Caco-2 (cell line): ENCODE data around the gene NFILZ. TPM values are rescaled to one million over a fixed set of nuclear protein-coding genes. Genes with fewer than 3 reads are reported as not detected.
A peak's percentile ranks its signal among the peaks of the same experiment; 100 is the strongest.

Experiments used
- BruUV-seq: library from RNA; stranded (reverse); fragments of 400-500 nt; replicated peaks from 2 replicates; lab custom pipeline; 2021; lab: Mats Ljungman, UMichigan
- CTCF ChIA-PET: fragments of 300-600 bp; sonication (Branson Sonifier 250); formaldehyde crosslinking; loops from one replicate; lab custom pipeline; 2022; ENCODE audit warnings: antibody characterized with exemption; lab: Charles Lee
- POLR2A ChIA-PET: fragments of 300-600 bp; sonication (Branson Sonifier 250); formaldehyde crosslinking; loops from one replicate; lab custom pipeline; 2022; ENCODE audit warnings: antibody characterized with exemption; lab: Charles Lee
- DNase-seq, 2 experiments: peaks; one replicate each; pipeline versions ENCODE4 v3.0.0 to v3.0.0-alpha.2; 2020 to 2022
- H3K27me3 ChIP-seq: replicated peaks from 2 replicates; pipeline ENCODE4 v1.6.0; 2011; ENCODE audit warnings: low read length; ENCODE audit not compliant: control insufficient read depth, insufficient read depth
- H3K36me3 ChIP-seq: 2 replicates; pipeline ENCODE4 v1.5.1; 2011; ENCODE audit warnings: low read length; ENCODE audit not compliant: control insufficient read depth, insufficient read depth
- H3K4me1 ChIP-seq: fragments of 250-450 bp; sonication (Bioruptor Pico); 2 replicates; pipeline ENCODE4 v1.5.1; 2020; ENCODE audit warnings: mild to moderate bottlenecking
- H3K4me3 ChIP-seq: 2 replicates; pipeline ENCODE4 v1.5.1; 2011; ENCODE audit warnings: low read depth, mild to moderate bottlenecking, control low read depth, low read length
- H3K9me3 ChIP-seq: fragments of 250-450 bp; sonication (Bioruptor Pico); 2 replicates; pipeline ENCODE4 v1.5.1; 2020; ENCODE audit warnings: mild to moderate bottlenecking, moderate library complexity
- H3K27ac Mint-ChIP-seq: one replicate; pipeline ENCODE4 v1.8.0; 2022; ENCODE audit warnings: mixed read lengths; ENCODE audit not compliant: unreplicated experiment
- H3K27me3 Mint-ChIP-seq: one replicate; pipeline ENCODE4 v1.8.0; 2022; ENCODE audit warnings: mixed read lengths; ENCODE audit not compliant: insufficient read depth, unreplicated experiment
- H3K36me3 Mint-ChIP-seq: one replicate; pipeline ENCODE4 v1.8.0; 2022; ENCODE audit warnings: mild to moderate bottlenecking, mixed read lengths; ENCODE audit not compliant: insufficient read depth, unreplicated experiment
- H3K4me1 Mint-ChIP-seq: one replicate; pipeline ENCODE4 v1.8.0; 2022; ENCODE audit warnings: low read depth, mixed read lengths; ENCODE audit not compliant: unreplicated experiment
- H3K4me3 Mint-ChIP-seq: one replicate; pipeline ENCODE4 v1.8.0; 2022; ENCODE audit warnings: mild to moderate bottlenecking, moderate library complexity, mixed read lengths; ENCODE audit not compliant: unreplicated experiment
- H3K9me3 Mint-ChIP-seq: one replicate; pipeline ENCODE4 v1.8.0; 2022; ENCODE audit warnings: mixed read lengths; ENCODE audit not compliant: unreplicated experiment
- intact Hi-C: fragments of 100-400 bp; cut with micrococcal nuclease; formaldehyde crosslinking; loops from one replicate; pipeline ENCODE4 v1.10.0; 2022; ENCODE audit not compliant: unreplicated experiment
- total RNA-seq: library from RNA; stranded (reverse); gene quantifications from 2 replicates; pipeline ENCODE4 v1.2.3, GENCODE V29; 2022
- TF ChIP-seq, protein P1 (sequence below), 2 experiments: fragments of 200-600 bp in 1 of 2; IDR thresholded peaks; 1 replicate in 1 of 2; 2 replicates in 1 of 2; pipeline versions ENCODE4 v1.5.1 to v1.8.0; 2011 to 2022; ENCODE audit warnings: antibody characterized with exemption in 1 of 2, control low read depth in 1 of 2, inconsistent platforms in 1 of 2, low read depth in 1 of 2, low read length in 1 of 2, mild to moderate bottlenecking in 1 of 2, moderate library complexity in 1 of 2; ENCODE audit not compliant: insufficient read depth in 1 of 2, severe bottlenecking in 1 of 2, unreplicated experiment in 1 of 2

Gene NFILZ
- total RNA-seq, 1 experiment from 2014 or later, result not detected

DNA sequence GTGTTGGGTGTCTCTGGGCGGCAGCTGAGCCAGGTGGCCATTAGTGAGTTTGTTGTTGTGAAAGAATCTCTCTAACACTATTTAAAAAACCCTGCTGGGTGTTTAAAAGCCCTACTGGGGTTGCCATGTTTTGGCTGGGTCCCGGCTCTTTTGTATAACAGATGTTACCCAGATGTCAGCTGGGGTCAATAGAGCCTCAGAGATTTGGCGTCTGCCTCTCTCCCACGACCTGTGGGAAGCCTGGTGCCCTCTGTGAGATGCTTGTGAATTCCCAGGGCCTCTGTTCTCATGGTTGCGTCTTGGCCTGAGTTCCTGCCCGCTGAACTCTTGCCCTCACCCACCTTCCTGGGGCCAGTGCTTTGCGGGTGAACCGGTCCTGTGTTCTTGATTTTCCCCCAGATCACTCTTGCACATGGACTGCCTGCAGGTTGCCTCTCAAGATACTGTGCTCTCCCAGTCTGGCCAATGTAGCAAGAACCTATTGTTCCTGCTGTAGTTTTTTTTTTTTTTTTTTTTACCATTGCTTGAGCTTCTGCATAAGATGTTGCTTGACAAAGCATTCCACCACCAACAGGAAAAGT, 9.5 kb downstream of the NFILZ start:
- no peak overlapping the region for H3K4me3 ChIP-seq
- H3K36me3 Mint-ChIP-seq, result no peaks in the 10 kb centered on the region
- H3K9me3 Mint-ChIP-seq, result peaks cover 13% of the 10 kb centered on the region
- H3K9me3 ChIP-seq, result peaks cover 11% of the 10 kb centered on the region; the same call in 1 of the 2 replicates
- H3K27me3 ChIP-seq, result no peaks in the 10 kb centered on the region
- ChIA-PET CTCF (interaction anchor here (0.5 to 0.6 kb wide), 2 partner anchors 26 to 135 kb away, joined by 3 to 5 read pairs; no protein-coding TSS in a partner anchor), POLR2A (no interaction called here)
- H3K36me3 ChIP-seq, result no peaks in the 10 kb centered on the region
- intact Hi-C loops, result no loop called here
- BruUV-seq, result no TSS peak
- no peak for DNase-seq
- peak overlapping the region; percentile 33 for H3K4me3 Mint-ChIP-seq
- peak overlapping the region; percentile 64 for H3K27ac Mint-ChIP-seq
- TF ChIP-seq, protein P1, sequence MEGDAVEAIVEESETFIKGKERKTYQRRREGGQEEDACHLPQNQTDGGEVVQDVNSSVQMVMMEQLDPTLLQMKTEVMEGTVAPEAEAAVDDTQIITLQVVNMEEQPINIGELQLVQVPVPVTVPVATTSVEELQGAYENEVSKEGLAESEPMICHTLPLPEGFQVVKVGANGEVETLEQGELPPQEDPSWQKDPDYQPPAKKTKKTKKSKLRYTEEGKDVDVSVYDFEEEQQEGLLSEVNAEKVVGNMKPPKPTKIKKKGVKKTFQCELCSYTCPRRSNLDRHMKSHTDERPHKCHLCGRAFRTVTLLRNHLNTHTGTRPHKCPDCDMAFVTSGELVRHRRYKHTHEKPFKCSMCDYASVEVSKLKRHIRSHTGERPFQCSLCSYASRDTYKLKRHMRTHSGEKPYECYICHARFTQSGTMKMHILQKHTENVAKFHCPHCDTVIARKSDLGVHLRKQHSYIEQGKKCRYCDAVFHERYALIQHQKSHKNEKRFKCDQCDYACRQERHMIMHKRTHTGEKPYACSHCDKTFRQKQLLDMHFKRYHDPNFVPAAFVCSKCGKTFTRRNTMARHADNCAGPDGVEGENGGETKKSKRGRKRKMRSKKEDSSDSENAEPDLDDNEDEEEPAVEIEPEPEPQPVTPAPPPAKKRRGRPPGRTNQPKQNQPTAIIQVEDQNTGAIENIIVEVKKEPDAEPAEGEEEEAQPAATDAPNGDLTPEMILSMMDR (IDR thresholded peaks at IDR 0.05; ENCODE audit: insufficient read depth in 1 of 2, low read depth in 1 of 2, low read length in 1 of 2, severe bottlenecking in 1 of 2, unreplicated experiment in 1 of 2), result no peak
- peaks cover 6% of the 10 kb centered on the region for H3K4me1 ChIP-seq
- no peaks in the 10 kb centered on the region for H3K27me3 Mint-ChIP-seq
- peaks cover 6% of the 10 kb centered on the region for H3K4me1 Mint-ChIP-seq

DNA sequence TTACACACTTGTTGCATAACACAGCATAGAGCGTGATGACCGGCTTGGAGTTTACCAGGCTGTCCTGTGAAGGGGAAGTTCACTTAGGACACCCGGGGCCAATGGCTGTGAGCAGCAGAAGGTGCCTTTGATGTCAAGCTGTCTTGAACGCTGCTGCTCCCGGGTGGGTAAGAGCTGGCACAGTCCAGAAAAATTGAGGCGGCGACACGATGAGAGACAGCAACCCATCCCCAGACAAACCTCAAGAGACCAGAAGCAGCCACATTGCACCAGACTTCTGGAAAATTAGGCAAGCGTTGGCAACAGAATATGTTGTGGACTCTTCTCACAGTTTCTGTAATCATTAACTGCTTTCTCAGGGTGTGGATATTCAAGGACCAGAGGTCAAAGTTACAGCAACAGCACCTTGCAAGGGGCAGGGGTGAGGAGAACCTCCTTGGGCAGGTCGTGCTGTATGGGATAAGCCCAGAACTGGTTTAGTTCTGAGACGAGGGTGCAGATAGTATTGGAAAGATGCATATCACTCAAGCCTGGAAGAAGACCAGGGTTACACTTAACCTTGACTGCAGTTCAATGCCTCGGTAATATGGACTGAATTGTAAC, 10.1 kb downstream of the NFILZ start:
- DNase-seq, result peak; percentile 57 to 66
- no TSS peak for BruUV-seq
- CTCF ChIA-PET, result interaction anchor here (0.6 kb wide), 1 partner anchor 136 kb away, joined by 3 read pairs; no protein-coding TSS in a partner anchor
- peak overlapping the region; percentile 33 for H3K4me3 Mint-ChIP-seq
- peaks cover 13% of the 10 kb centered on the region for H3K9me3 Mint-ChIP-seq
- H3K9me3 ChIP-seq, result peaks cover 11% of the 10 kb centered on the region; the same call in 1 of the 2 replicates
- no peaks in the 10 kb centered on the region for H3K27me3 Mint-ChIP-seq
- H3K4me1 ChIP-seq, result peaks cover 6% of the 10 kb centered on the region
- peak overlapping the region; percentile 64 for H3K27ac Mint-ChIP-seq
- TF ChIP-seq, protein P1 (IDR thresholded peaks at IDR 0.05; ENCODE audit: insufficient read depth in 1 of 2, low read depth in 1 of 2, low read length in 1 of 2, severe bottlenecking in 1 of 2, unreplicated experiment in 1 of 2), result no peak
- no peaks in the 10 kb centered on the region for H3K36me3 ChIP-seq
- peaks cover 6% of the 10 kb centered on the region for H3K4me1 Mint-ChIP-seq
- no peaks in the 10 kb centered on the region for H3K27me3 ChIP-seq
- no peak overlapping the region; the same call in 1 of the 2 replicates for H3K4me3 ChIP-seq
- intact Hi-C loops, result no loop called here
- H3K36me3 Mint-ChIP-seq, result no peaks in the 10 kb centered on the region
- POLR2A ChIA-PET, result no interaction called here

DNA sequence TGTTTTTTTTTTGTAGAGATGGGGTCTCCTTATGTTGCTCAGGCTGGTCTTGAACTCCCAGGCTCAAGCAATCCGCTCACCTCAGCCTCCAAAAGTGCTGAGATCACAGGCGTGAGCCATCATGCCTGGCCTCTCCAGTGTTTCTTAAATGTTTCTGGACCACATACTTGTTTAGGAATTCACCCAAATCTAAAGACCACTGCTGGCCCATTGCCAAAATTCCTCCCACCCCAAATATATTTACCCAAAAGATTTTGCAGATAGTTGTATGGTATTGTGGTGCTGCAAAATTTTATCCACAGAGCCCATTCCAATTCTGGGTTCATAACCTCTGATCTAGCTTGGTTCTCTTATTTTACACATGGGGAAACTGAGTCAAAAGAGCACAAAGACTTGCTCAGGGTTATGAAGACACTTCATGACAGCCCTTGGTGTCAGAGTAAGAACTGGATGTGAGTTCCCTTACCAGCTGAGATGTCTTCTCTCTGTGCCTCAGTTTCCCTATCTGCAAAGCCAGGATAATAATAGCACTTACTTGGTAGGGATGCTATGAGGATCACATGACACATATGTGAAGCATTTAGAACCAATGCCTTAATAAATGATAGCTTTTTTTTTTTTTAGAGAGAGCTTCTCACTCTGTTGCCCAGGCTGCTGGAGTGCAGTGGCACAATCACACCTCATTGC, 10.9 kb downstream of the NFILZ start:
- intact Hi-C loops, result no loop called here
- POLR2A ChIA-PET, result no interaction called here

More for the DNA sequence above, 10.9 kb downstream of the NFILZ start:
- no peaks in the 10 kb centered on the region for H3K27me3 Mint-ChIP-seq
- CTCF ChIA-PET, result no interaction called here
- H3K9me3 ChIP-seq, result peaks cover 11% of the 10 kb centered on the region; the same call in 1 of the 2 replicates
- peaks cover 13% of the 10 kb centered on the region for H3K9me3 Mint-ChIP-seq
- no peak overlapping the region for H3K27ac Mint-ChIP-seq
- no peak overlapping the region for H3K4me3 ChIP-seq
- TF ChIP-seq, protein P1 (IDR thresholded peaks at IDR 0.05; ENCODE audit: insufficient read depth in 1 of 2, low read depth in 1 of 2, low read length in 1 of 2, severe bottlenecking in 1 of 2, unreplicated experiment in 1 of 2), result no peak
- DNase-seq, result no peak
- no TSS peak for BruUV-seq
- H3K36me3 ChIP-seq, result no peaks in the 10 kb centered on the region
- H3K27me3 ChIP-seq, result no peaks in the 10 kb centered on the region
- H3K4me1 Mint-ChIP-seq, result peaks cover 6% of the 10 kb centered on the region
- no peaks in the 10 kb centered on the region for H3K36me3 Mint-ChIP-seq
- no peak overlapping the region for H3K4me3 Mint-ChIP-seq
- H3K4me1 ChIP-seq, result peaks cover 6% of the 10 kb centered on the region
